NCI-H2196 (cell line): ENCODE measurements around the gene RPRML.
"Not testable (repeated sequence)": the region's sequence is repeated elsewhere in the genome, so short reads cannot be mapped to it uniquely, and the experiment has no call there.

Experiments used
- DNase-seq: peaks from one replicate; lab custom pipeline; 2025; ENCODE audit not compliant: unreplicated experiment; lab: John Stamatoyannopoulos, UW

Gene RPRML

GRCh38 chr17:46979147-46979863 is at the start of gene RPRML:
Gene RPRML, minus strand, starts transcription at chr17:46979253. Its CDS starts 246 bp downstream, at chr17:46979007.
- peak; percentile 57 for DNase-seq

GRCh38 chr17:47016966-47017365 is 37.9 kb upstream of the RPRML start:
- DNase-seq = not testable (repeated sequence)

DNA sequence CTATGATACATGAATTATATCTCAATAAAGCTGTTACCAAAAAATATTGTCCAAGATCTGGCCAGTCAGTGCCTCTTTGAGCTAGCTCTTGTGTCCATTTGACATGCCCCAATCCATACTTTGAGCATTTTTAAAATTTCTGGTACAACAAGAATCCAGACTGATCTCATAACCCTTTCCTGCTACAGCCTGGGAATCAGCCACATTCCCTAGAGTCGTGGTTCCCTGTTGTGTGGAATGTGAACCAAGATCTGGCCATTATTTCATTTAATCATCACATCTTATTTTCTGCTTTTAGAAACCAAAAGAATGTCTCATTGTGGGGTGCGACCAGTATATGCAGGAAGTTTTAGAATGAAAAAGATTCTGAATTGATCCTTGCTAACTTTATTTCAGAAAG is 34.3 kb upstream of the RPRML start:
- DNase-seq = no peak

DNA sequence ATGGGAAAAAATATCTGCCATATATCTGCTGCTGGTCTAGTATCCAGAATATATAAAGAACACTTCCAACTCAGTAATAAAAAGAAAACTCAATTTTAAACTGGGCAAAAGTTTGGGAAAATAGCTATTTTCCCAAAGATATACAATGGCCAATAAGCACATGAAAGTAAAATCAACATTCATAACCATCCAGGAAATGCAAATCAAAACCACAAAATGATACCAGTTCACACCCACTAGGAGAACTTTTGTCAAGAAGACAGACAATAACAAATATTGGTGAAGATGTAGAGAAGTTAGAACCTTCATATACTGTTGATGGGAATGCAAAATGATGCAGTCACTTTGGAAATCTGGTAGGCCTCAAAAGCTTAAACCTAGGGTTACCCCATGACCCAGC is 33.4 kb upstream of the RPRML start:
- no peak for DNase-seq

DNA sequence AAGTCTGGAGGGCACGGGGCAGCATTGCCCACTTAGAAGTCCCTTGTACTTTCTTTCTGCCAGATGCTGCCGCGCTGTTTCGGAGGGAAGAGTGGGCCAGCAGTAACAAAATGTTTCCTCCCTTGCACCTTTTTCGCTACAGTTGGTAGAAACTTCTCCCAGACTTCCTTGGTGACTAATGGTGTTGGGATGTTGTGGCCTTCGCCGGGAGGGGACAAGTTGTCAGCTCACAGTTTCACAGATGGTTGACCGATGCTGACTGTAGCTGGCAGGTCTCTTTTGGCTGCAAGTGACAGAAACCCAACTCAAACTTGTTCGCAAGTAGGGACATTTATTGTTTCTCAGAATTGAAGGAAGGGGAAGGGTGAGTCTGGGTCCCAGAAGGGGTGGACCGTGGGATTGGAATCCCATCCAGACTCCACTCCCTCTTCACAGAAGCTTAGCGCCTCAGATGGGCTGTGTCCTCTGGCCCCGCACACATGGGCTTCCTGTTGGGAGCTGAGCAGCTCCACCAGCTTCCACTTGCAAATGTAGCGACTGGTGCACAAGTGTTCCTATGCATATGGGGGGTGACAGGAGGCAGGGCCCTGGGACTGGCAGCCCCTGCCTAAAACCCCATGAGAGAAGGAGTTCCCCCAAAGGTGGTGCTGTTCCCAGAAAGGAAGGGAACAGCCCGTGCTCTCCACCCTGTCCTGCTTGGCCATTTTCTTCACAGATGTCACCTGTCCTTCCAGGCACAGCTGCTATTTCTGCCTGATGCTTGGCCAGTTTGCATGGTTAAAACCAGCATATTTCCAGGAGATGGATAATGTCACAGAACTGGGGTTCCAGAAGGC is 30.9 kb upstream of the RPRML start:
- no peak for DNase-seq

DNA sequence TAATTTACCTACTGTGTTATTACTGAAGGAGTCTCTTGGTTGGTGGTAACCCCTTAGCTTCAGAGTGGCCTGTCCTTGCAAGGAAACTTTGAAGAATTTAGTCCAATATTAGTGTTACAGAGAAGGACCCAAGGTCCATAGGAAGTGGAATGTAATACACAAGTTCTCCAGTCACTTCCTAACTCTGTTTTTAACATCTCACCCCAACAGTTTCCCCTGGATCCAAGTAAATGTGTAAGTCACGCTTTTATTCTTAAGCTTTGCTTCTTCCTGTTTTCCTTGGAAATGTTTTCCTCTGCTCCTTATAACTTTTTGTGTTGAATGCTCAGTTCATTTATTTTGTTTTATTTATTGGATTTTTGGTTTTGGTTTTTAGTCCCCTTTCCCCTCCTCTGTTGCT is 25.9 kb upstream of the RPRML start:
- DNase-seq = no peak

DNA sequence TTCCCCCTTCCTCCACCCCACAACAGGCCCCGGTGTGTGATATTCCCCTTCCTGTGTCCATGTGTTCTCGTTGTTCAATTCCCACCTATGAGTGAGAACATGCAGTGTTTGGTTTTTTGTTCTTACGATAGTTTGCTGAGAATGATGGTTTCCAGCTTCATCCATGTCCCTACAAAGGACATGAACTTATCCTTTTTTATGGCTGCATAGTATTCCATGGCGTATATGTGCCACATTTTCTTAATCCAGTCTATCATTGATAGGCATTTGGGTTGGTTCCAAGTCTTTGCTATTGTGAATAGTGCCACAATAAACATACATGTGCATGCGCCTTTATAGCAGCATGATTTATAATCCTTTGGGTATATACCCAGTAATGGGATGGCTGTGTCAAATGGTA is 24.8 kb upstream of the RPRML start:
- DNase-seq = not testable (repeated sequence)

GRCh38 chr17:46995841-46996571 is 17.0 kb upstream of the RPRML start:
- DNase-seq = no peak

DNA sequence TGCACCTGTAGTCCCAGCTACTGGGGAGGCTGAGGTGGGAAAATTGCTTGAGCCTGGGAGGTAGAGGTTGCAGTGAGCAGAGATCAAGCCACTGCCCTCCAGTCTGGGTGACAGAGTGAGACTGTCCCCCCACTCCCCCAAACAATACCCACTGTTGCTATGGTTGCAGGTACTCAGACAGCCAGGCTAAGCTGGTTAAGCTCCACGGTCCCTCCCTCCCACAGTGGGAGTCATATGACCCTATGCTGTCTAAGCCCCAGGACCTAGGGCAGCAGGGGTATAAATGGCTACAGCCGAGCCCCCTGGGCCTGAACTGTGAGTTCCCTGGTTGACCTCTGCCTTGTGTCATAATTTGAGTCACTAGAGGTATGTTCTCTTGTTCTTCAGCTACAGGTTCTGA is 15.9 kb upstream of the RPRML start:
- no peak for DNase-seq

- DNase-seq = peak; percentile 24
These were observed 12.6 kb upstream of the RPRML start for GRCh38 chr17:46991617-46992016.

DNA sequence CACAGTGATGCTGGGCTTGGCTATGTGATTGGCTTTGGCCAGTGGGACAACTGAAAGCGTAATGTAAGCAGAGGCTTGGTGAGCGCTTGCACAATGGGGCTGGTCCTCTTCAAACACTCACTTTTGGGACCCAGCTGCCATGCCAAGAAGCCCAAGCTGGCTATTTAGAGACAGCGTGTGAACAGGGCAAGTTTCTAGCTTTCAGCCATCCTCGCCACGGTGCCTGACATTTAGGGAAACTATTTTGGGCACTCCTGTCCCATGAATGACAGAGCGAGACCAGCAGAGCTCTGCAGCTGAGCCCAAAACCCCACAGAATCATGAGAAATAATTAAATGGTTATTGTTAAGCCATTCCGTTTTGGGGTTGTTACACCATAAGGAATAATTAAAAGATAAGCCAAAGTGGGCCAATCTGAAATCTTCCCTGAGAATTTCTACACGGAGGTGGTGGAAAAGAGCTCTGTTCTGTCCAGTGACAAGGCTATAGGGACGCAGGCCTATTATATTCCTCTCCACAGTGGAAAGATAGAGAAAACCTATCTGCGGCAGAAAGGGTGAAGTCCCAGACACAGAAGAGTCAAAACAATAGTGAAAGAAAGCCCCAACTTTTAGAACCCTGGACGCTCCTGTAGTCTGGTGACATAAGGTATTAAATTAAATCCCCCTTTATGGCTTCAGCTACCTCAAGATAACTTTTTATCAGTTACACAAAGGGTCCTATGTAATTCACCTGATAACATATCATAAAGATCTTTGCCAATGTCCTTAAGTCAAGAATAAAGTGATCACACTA is 10.8 kb upstream of the RPRML start:
- DNase-seq = no peak

GRCh38 chr17:46987927-46988326 is 8.9 kb upstream of the RPRML start:
- not testable (repeated sequence) for DNase-seq

DNA sequence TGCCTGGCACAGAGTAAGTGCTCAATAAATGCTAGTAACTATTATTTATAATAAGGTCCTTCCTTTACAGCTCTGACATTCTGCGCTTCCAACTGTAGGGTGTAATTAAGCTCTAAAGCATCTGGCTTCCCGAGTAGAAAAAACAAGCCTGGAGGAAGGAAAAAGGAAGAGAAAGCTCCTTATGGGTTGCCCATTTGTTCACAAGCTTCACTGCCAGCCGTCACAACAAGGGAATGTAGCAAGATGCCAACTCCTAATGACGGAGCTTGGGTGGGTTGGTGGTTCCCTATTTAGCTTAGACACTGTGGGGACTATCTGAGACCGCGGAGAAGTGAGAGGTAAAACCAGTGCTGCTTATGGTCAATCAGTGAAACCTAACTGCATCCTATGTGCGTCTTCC is 7.3 kb upstream of the RPRML start:
- no peak for DNase-seq

- DNase-seq = peak; percentile 90
These were observed 5.8 kb upstream of the RPRML start for GRCh38 chr17:46984892-46985291.

GRCh38 chr17:46984341-46984740 is 5.3 kb upstream of the RPRML start:
- DNase-seq = peak; percentile 34

DNA sequence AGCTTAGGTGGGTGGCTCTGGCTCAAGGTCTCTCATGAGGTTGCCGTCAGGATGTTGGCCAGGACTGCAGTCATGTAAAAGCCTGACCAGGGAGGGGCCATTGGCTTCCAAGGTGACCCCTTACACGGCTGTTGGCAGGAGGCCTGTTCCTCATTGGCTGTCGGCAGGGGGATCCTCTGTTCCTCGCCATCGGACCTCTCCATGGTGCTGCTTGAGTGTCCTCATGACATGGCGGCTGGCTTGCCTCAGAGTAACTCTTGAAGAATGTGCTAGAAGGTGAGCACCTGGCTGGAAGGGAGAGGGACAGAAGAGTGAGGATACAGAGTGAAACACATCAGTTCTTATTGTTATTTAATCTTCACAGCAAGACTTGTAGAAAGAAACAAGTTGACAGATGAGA is 4.7 kb upstream of the RPRML start:
- DNase-seq = no peak

GRCh38 chr17:46982577-46982976 is 3.5 kb upstream of the RPRML start:
- no peak for DNase-seq

GRCh38 chr17:46978489-46979146 is 435 bp downstream of the RPRML start:
- no peak for DNase-seq

DNA sequence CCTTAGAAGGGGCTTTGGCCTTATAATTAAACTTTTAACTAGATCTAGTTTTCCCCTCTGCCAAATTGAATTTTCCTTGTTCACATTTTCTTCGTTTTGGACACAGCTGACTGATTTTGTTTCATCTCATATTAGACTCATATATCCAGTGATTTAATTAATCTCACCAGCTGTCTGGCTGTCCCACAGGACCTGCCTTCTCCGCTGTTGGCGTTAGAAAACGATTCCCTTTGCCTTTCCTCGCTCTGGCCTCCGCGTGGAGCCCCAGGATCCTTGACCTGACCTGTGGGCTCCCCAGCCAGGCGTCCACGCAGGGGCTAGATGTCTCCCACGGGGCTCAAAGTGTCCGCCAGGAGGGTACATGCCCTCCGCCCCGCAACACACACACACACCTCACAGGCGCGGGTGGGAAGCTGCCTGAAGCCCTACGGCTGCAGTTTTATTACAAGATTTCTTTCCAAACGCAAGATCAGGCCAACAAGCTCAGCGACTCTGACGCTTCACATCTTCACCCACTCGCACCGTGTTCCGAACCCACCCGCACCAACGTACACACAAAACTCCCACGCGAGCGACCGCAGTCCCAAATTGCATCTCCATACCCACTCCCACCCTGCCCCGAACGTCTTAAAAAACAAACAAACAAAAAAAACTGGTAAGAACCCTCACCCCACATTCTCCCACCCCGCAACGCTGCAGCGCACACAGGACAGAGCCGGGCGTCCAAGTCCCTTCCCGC is 1.1 kb downstream of the RPRML start:
- DNase-seq = no peak

DNA sequence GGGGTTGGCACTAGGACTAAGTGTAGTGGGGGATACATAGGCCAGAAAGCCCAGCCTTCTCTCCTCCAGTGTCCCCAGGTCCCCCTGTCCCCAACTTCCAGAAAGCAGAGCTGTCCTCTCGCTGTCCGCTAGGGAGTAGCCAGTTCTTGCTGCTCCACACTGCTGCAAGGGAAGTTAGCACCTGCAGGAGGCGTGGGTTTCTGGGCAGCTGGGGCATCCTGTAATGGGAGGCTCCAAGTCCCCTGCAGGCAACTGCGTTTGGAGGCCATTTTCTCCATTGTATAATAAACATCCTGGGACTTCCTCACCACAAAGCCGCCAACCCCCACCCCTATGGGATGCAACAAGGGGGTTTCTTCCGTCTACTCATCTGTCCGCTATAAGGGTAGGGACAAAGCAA is 1.7 kb downstream of the RPRML start:
- DNase-seq = peak; percentile 39
